Upper lobe of left lung (tissue), 4 donors: ENCODE data around the gene PIGV.

Experiments
- POLR2AphosphoS5 ChIP-seq, 2 donors: sonication (generic); formaldehyde crosslinking; IDR thresholded peaks; one replicate each; pipeline ENCODE4 v1.5.1; 2017; ENCODE audit warnings: antibody characterized with exemption in 2 of 2
- TF ChIP-seq, protein P1 (sequence below), 6 experiments: fragments of 450-650 bp in 4 of 6; fragments of 200-600 bp in 2 of 6; sonication (generic) in 2 of 6; IDR thresholded peaks; one replicate each; pipeline ENCODE4 v1.5.1; 2016 to 2019; ENCODE audit warnings: antibody characterized with exemption in 6 of 6

DNA sequence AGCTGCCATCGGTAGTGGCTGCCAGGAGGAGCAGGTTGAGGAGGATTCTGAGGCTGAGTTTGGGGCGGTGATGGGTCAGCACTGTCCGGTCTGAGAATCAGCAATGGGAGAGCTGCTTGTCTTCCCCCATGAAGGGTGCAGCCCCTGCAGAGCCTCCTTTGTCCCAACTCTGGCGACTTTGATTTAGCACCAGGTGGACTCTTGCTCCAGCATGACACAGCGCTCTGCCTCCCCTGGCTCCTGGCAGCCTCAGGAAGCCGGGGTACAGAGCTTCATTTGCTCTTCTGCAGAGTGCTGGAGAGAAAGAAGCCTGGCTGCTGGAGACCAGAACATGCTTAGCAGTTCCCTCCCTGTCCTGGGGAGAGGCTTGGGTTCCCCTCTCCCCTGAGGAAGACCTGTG, 52.0 kb downstream of the PIGV start:
- TF ChIP-seq, protein P1, sequence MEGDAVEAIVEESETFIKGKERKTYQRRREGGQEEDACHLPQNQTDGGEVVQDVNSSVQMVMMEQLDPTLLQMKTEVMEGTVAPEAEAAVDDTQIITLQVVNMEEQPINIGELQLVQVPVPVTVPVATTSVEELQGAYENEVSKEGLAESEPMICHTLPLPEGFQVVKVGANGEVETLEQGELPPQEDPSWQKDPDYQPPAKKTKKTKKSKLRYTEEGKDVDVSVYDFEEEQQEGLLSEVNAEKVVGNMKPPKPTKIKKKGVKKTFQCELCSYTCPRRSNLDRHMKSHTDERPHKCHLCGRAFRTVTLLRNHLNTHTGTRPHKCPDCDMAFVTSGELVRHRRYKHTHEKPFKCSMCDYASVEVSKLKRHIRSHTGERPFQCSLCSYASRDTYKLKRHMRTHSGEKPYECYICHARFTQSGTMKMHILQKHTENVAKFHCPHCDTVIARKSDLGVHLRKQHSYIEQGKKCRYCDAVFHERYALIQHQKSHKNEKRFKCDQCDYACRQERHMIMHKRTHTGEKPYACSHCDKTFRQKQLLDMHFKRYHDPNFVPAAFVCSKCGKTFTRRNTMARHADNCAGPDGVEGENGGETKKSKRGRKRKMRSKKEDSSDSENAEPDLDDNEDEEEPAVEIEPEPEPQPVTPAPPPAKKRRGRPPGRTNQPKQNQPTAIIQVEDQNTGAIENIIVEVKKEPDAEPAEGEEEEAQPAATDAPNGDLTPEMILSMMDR (IDR thresholded peaks at IDR 0.05), result no peak
- no peak for TF ChIP-seq POLR2AphosphoS5 (IDR thresholded peaks at IDR 0.05)
